GM19372 (cell line): ENCODE measurements around the gene GMDS.
"Not testable (repeated sequence)": the region's sequence is repeated elsewhere in the genome, so short reads cannot be mapped to it uniquely, and the experiment has no call there.

Source experiments
- ATAC-seq: cut with Tn5 transposase; IDR thresholded peaks from one replicate; pipeline ENCODE4 v1.9.1; 2021; ENCODE audit warnings: mild to moderate bottlenecking, low read depth, moderate library complexity; ENCODE audit not compliant: unreplicated experiment

Gene GMDS

GRCh38 chr6:1850121-1850839 lies 395.1 kb downstream of the GMDS start:
- ATAC-seq, result no peak

- ATAC-seq, result no peak
Observed at GRCh38 chr6:1849691-1850090, 395.7 kb downstream of the GMDS start.

GRCh38 chr6:1848752-1849151 lies 396.7 kb downstream of the GMDS start:
- no peak for ATAC-seq

- no peak for ATAC-seq
Observed at GRCh38 chr6:1846611-1847010, 398.8 kb downstream of the GMDS start.

GRCh38 chr6:1845543-1845942 lies 399.9 kb downstream of the GMDS start:
- not testable (repeated sequence) for ATAC-seq

GRCh38 chr6:1842334-1842733 lies 403.1 kb downstream of the GMDS start:
- ATAC-seq, result no peak

- no peak for ATAC-seq
Observed at GRCh38 chr6:1841136-1841535, 404.3 kb downstream of the GMDS start.

- ATAC-seq, result no peak
Observed at GRCh38 chr6:1840491-1841121, 404.8 kb downstream of the GMDS start.

- ATAC-seq, result no peak
Observed at GRCh38 chr6:1839361-1839760, 406.0 kb downstream of the GMDS start.

- no peak for ATAC-seq
Observed at GRCh38 chr6:1838604-1839213, 406.7 kb downstream of the GMDS start.

- no peak for ATAC-seq
Observed at GRCh38 chr6:1837826-1838225, 407.6 kb downstream of the GMDS start.

GRCh38 chr6:1836690-1837089 lies 408.7 kb downstream of the GMDS start:
- ATAC-seq, result no peak

- ATAC-seq, result no peak
Observed at GRCh38 chr6:1834646-1835516, 410.5 kb downstream of the GMDS start.

- ATAC-seq, result no peak
Observed at GRCh38 chr6:1834207-1834606, 411.2 kb downstream of the GMDS start.

- no peak for ATAC-seq
Observed at GRCh38 chr6:1832844-1833787, 412.3 kb downstream of the GMDS start.

- ATAC-seq, result no peak
Observed at GRCh38 chr6:1832358-1832757, 413.0 kb downstream of the GMDS start.

- no peak for ATAC-seq
Observed at GRCh38 chr6:1827984-1828793, 417.2 kb downstream of the GMDS start.

GRCh38 chr6:1825926-1826325 lies 419.5 kb downstream of the GMDS start:
- no peak for ATAC-seq

- ATAC-seq, result no peak
Observed at GRCh38 chr6:1825277-1825676, 420.1 kb downstream of the GMDS start.
